RWPE2 (cell line): ENCODE measurements around the gene MOGAT3.

Experiments
- ATAC-seq: fragments of 200-7000 bp; cut with Tn5 transposase; 3 replicates; pipeline ENCODE4 v1.9.1; 2021; ENCODE audit warnings: low read depth
- DNase-seq: peaks from one replicate; pipeline ENCODE4 v3.0.0-alpha.2; 2020; ENCODE audit warnings: low spot score
- H3K27ac ChIP-seq: fragments of 450-650 bp; 2 replicates; pipeline ENCODE4 v1.5.1; 2017; ENCODE audit warnings: mild to moderate bottlenecking; ENCODE audit not compliant: poor library complexity, severe bottlenecking
- H3K27me3 ChIP-seq: fragments of 250-450 bp; sonication (Bioruptor Pico); 2 replicates; pipeline ENCODE4 v1.5.1; 2021; ENCODE audit warnings: mild to moderate bottlenecking, moderate library complexity; ENCODE audit not compliant: insufficient read depth, poor library complexity, severe bottlenecking
- H3K36me3 ChIP-seq: fragments of 250-450 bp; sonication (Bioruptor Pico); 2 replicates; pipeline ENCODE4 v1.5.1; 2020; ENCODE audit warnings: low read depth, mild to moderate bottlenecking, moderate library complexity
- H3K4me1 ChIP-seq: fragments of 250-450 bp; sonication (Bioruptor Pico); 2 replicates; pipeline ENCODE4 v1.5.1; 2021; ENCODE audit warnings: mild to moderate bottlenecking, moderate library complexity; ENCODE audit not compliant: insufficient read depth, poor library complexity, severe bottlenecking
- H3K4me3 ChIP-seq: fragments of 250-450 bp; sonication (Bioruptor Pico); 2 replicates; pipeline ENCODE4 v1.5.1; 2021; ENCODE audit warnings: mild to moderate bottlenecking, moderate library complexity; ENCODE audit not compliant: severe bottlenecking
- H3K9me3 ChIP-seq: fragments of 250-450 bp; sonication (Bioruptor Pico); 2 replicates; pipeline ENCODE4 v1.5.1; 2021; ENCODE audit warnings: mild to moderate bottlenecking, moderate library complexity; ENCODE audit not compliant: severe bottlenecking
- TF ChIP-seq, protein P1 (sequence below): fragments of 450-650 bp; IDR thresholded peaks from one replicate; pipeline ENCODE4 v1.5.1; 2017; ENCODE audit warnings: mild to moderate bottlenecking, moderate library complexity; ENCODE audit not compliant: poor library complexity, severe bottlenecking

Gene MOGAT3

DNA sequence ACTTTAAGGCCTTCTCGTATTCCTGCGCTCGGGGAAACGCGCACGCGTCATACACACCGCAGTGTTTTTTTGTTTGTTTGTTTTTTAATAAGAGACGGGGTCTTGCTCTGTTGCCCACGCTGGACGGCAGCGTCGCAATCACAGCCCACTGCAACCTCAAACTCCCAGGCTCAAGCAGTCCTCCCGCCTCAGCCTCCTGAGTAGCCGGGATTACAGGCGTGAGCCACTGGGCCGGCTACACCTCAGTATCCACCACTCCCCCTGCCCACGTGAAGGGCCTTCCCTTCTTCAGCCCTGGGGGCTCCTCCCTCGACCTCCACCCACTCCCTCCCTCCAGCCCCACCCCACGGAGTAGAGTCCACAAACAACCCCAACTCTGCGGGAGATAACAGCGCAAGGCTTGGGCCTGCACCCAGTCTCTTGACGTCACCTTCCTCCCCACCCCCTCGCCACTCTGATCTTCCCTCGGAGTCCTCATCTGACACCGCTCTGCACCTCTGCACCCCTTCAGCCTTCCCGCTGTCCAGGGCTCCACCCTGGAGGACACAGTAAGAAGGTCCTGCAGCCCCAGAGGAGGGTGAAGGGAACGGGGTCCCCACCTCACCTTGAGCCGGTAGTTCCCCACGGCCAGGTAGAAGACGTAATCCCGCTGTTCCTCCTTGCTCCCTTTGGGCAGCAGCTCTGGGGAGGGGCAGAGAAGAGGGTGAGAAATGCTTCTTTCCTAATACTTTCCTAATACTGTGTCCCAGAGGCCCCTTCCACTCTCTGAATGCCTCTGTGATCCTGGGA, 39.6 kb upstream of the MOGAT3 start:
- H3K36me3 ChIP-seq = peaks cover 19% of the 10 kb centered on the region
- ATAC-seq (no peak), DNase-seq (no peak)
- TF ChIP-seq, protein P1, sequence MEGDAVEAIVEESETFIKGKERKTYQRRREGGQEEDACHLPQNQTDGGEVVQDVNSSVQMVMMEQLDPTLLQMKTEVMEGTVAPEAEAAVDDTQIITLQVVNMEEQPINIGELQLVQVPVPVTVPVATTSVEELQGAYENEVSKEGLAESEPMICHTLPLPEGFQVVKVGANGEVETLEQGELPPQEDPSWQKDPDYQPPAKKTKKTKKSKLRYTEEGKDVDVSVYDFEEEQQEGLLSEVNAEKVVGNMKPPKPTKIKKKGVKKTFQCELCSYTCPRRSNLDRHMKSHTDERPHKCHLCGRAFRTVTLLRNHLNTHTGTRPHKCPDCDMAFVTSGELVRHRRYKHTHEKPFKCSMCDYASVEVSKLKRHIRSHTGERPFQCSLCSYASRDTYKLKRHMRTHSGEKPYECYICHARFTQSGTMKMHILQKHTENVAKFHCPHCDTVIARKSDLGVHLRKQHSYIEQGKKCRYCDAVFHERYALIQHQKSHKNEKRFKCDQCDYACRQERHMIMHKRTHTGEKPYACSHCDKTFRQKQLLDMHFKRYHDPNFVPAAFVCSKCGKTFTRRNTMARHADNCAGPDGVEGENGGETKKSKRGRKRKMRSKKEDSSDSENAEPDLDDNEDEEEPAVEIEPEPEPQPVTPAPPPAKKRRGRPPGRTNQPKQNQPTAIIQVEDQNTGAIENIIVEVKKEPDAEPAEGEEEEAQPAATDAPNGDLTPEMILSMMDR = no peak
- no peaks in the 10 kb centered on the region for H3K27me3 ChIP-seq
- H3K4me1 ChIP-seq = peaks cover 6% of the 10 kb centered on the region
- no peak overlapping the region for H3K27ac ChIP-seq
- H3K4me3 ChIP-seq = no peak overlapping the region
- H3K9me3 ChIP-seq = no peaks in the 10 kb centered on the region

DNA sequence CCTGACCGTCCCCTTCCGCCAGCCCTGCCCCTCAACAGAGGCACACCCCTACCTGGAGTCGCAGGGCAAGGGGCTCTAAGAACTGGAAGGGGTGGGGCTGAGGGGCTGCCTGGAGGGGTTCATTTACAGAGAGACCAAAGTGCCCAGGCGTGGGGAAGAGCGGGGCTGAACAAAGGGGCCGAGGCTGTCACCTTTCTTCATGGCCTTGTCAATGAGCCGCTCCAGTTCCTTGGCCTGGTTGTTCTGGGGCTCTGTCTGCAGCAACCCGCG, 39.0 kb upstream of the MOGAT3 start:
- TF ChIP-seq, protein P1 = no peak
- DNase-seq = no peak

DNA sequence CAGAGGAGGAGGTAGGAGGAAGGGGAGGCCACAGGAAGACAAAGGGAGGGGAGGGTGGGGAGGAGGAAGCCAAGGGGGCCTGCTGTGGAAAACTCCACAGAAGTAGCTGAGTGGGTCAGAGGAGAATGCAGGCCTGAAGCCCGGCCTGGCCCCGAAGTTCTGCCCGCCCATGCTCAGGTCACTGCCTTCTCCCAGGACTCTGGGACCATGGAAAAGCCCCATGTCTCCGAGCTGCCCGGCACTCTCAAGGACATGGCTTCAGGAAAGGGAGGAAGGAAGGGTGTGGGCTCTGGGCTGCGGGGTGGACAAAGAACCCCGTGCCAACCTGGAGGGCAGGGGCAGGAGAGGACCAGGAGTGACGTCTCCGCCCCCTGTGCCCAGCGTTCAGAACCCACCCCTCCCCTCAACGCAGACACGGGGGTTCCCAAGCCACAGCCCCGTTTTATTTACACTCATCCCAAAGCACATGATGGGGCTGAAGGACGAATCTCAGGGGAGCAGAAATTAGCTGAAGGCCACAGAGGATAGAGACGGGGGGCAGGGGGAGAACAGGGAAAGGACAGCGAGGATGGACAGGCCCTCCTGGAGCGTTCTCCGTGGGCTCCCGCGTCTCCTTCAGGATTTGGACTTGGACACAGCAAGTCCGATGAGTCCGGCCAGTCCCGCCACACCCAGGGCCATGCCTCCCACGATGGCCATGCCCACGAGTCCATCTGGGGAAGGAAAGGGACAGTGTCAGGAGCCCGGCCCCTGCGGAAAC, 38.5 kb upstream of the MOGAT3 start:
- no peak for ATAC-seq
- Histone ChIP-seq H3K27me3 (no peaks in the 10 kb centered on the region), H3K4me3 (no peak overlapping the region), H3K4me1 (peaks cover 6% of the 10 kb centered on the region), H3K27ac (no peak overlapping the region), H3K9me3 (no peaks in the 10 kb centered on the region), H3K36me3 (peaks cover 19% of the 10 kb centered on the region)
- TF ChIP-seq, protein P1 = no peak
- no peak for DNase-seq

More for the DNA sequence above, 39.0 kb upstream of the MOGAT3 start:
- ATAC-seq = no peak
- Histone ChIP-seq H3K36me3 (peaks cover 19% of the 10 kb centered on the region), H3K4me3 (no peak overlapping the region), H3K4me1 (peaks cover 6% of the 10 kb centered on the region), H3K27me3 (no peaks in the 10 kb centered on the region), H3K9me3 (no peaks in the 10 kb centered on the region), H3K27ac (no peak overlapping the region)

DNA sequence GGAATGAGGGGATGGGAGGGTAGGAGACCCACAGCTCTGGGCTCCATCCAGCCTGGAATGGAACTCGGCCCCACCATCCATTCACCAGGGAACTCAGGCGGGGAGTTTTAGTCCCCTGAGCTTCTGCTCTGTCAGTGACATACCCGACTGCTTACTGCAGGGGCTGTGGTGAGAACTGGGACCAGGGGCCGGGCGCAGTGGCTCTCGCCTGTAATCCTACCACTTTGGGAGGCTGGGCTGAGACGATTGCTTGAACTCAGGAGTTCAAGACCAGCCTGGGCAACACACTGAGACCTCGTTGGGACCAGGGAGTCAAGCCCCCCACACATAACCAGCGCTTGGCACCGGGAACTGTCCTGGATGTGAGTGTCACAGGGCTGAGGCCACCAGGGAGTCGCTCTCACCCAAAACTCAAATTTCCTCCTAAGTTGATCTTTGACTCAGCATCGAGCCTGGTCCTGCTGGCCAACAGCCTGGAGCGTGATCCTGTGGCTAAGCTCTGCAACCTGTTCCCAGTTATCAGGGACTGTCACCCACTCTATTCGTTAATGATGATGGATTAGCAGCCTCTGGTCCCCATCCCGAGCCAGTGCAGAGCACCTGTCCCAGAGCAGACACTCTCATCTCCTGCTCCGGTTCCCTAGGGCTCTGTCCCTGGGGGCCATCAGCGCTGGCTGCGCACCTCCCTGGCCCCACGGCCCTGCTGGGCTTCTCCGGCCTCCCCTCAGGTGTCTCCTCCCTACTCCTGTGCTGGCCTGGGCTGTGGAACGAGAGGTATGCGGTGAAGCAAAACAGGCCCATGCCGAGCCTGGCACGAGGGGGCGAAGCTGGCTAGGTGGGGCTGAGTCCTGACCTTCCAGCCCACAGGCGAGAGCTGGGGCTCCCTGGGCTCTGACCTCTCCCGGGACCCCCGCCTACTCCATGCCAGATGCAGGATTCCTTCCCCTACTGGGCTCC, 37.7 kb upstream of the MOGAT3 start:
- Histone ChIP-seq H3K4me3 (no peak overlapping the region), H3K36me3 (peaks cover 19% of the 10 kb centered on the region), H3K4me1 (peaks cover 5% of the 10 kb centered on the region), H3K27ac (no peak overlapping the region), H3K9me3 (no peaks in the 10 kb centered on the region), H3K27me3 (no peaks in the 10 kb centered on the region)
- ATAC-seq (no peak), DNase-seq (no peak)
- TF ChIP-seq, protein P1 = no peak
